Fibroblast of skin of scalp (primary cell): ENCODE results near the gene ALCAM.

Source experiments
- DNase-seq: peaks from one replicate; pipeline ENCODE4 v3.0.0-alpha.2; 2013

The ALCAM gene

DNA sequence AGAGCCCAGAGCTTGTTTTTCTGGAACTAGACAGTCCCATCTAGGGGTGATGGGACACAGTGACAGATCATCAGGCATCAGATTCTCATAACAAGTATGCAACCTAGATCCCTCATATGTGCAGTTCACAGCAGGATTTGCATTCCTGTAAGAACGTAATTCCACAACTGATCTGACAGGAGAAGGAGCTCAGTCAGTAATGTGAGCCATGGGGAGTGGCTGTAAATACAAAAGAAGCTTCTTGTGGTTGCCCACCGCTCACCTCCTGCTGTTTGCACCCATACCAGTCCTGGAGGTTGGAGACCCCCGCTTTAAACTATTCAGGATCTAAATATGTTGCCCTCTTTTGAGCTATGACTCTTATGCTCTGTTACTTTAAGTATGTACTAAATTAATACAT, 167.3 kb downstream of the ALCAM start:
- peak; percentile 88 for DNase-seq

DNA sequence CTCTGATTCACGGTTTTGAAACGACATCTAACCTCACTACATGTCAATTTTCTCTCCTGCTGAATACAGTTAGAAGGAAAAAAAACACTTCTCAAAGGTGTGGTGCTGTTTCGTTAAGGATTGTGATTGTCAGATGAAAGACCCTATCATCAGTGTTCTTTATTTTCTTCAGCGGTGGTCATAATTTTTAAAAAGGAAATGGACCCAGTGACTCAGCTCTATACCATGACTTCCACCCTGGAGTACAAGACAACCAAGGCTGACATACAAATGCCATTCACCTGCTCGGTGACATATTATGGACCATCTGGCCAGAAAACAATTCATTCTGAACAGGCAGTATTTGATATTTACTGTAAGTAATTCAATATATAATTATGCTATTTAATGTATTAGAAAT, 167.8 kb downstream of the ALCAM start:
- no peak for DNase-seq

DNA sequence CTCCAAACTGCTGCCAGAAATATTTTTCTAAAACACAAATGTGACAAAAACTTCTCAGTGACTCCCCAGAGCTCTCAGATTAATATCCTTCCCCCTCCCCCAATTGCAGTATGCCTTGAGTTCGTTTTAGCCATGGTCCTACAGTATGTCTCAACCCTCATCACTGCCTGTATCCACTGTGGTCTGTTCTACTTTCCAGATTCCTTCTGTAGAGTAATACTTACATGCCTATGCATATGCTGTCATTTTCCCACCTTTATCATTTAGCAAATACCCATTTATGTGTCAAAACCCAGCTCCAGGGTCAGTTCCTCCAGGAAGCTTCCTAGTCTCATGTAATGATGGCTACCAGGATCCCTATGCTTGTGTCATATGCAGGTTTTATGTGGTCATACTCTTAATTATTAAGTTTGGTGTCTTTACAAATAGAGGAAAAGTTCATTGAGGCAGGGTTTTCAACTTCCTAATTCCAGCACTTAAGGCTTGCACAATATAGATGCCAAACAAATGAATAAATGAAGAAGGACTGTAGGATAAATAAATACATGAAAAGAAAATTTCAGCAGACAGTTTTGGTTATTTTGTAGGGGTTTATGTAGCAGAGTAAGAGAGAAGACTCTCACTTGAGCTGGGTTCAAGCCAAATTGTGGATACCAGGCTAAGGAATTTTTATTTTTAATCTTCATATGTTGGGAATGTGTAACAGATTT, 170.8 kb downstream of the ALCAM start:
- DNase-seq = peak; percentile 58

DNA sequence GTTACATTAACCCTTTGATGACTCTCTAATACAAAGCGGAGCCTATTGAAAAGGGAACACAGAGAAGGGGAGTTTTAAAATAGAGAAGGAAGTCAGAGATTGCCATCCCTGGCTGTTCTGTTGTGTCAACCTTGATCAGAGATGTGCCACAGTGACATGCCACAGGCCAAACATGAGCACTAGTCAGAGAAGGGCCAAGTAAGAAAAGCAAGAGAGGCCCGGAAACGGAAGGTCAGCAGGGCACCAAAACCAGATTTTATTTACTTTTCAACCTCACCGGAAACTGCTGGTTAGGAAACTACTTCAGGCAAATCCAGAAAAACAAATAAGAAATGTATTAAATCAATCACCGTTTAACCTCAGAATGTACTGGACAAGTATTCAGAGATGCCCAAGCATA, 171.8 kb downstream of the ALCAM start:
- DNase-seq = no peak

DNA sequence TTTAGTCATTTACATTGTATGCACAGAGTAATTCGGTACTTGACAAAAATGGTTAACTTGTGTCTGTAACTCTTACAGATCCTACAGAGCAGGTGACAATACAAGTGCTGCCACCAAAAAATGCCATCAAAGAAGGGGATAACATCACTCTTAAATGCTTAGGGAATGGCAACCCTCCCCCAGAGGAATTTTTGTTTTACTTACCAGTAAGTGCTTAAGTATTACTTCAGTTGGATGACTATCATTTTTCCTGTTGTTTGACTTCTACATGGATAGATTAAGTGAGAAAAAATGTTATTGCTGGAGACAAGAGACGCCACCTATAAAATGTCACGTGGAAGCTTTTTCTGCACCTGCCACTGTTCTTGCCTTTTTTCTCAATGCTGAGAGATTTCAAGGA, 173.2 kb downstream of the ALCAM start:
- DNase-seq = peak; percentile 13

DNA sequence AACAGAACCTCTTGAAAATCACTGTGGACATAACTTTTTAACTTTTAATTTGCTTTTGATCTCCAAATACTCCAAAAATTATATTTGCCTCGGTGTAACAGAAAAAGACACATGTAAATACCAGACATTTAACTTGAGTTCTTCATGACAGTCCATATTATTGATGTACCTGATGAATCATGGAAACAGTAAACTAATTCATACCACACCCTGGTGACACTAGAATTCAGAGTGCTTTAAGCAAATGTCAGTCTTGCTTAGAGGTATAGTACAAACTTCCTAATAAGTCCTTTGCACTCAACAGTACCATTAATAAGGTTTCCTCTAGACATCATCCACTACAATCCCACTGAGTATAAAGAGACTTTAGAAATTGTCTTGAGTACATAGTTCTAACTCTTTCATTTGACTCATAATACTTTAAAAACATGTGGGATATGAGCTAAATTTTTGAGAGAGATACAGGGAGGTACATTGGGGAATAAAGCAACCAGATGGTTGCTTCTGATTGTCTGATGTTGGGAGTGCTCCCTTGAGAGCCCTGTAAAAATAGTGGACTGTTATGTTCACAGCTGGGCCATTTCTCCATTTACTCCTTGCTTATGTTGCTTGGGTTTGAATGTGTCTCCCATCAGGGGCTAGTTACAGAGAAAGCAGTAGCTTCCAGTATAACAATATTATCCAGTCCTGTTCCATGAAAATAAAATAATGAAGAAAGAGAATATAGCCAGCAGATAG, 175.7 kb downstream of the ALCAM start:
- DNase-seq = no peak

DNA sequence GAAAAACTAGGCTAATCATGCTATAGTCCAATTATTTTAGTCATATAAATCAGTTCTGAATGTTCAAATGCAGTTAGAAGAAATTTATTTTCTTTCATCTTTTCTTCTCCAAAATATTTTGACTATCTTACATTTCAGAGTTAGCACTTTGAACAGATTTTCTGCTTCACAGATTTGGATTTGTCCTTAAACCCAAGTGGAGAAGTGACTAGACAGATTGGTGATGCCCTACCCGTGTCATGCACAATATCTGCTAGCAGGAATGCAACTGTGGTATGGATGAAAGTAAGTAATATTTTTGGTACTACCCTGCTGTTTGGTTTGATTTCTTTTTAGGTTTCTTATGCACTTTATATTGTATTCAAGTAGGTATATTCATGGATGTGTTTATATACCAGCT, 178.3 kb downstream of the ALCAM start:
- DNase-seq = no peak

DNA sequence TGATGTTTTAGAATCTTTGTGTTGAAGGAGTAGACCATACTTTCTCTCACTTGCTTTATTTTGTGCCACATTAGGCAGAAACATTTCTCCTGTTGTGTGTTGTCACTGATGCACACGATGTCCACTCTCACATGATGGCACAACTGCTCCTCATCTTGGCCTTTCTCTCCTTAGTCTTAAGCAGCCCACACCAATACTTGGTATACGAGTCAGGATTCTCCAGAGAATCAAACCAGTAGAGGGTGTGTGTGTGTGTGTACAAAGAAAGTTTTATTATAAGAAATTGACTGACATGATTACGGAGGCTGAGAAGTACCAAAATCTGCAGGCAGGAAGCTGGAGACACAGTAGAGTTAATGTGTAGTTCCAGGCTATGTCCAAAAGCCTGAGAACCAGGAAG, 187.1 kb downstream of the ALCAM start:
- peak; percentile 54 for DNase-seq

DNA sequence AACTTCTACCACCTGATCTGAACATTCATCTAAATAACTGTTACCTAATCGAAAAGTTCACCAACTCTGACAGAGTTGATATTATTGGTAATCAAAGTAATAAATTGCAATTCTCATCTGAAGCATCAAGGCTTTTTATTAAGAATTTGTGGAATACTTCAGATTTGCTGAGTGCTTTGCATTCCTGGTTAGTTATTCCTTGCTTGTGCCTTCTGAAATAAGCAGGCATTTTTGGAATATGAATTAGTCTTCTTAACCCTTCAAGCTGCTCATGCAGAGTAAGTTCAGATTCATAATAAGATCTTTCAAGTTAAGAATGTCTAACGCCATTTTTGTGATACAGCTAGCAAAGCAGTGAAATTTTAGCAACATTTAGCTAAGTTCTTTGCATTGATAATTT, 188.5 kb downstream of the ALCAM start:
- peak; percentile 64 for DNase-seq

DNA sequence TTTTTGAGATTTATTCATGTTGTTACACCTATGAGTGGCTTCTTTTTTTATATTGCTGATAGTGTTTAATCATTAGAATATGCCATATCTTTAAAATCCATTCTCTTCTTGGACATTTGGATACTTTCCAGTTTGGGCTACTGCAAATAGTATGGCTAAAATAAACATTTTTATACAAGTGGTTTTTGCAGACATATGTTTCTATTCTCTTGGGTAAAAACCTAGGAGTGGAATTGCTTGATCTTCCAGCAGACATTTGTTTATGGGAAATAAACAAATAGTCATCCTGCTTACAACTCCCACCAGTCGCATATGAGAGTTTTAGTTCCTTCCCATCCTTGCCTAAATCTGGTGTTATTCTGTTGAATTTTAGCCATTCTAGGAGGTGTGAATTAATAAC, 193.1 kb downstream of the ALCAM start:
- DNase-seq = peak; percentile 25

DNA sequence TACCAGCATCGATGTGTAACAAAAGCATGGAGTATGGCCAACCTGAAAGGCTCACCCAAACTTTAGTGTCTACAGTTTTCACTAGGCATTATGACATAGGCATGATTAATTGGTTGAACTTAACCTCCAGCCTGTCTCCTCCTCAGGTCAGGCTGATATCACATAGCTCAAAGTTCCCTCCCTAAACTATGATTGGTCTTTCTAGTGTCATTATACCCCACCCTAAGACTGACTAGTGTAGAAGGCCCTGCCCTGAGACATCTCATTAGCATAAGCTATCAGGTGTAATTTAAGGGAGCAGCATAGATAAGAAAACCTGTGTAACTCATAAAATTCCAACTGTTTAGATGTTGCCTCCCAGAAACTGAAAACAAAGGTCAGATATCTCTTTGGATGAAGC, 195.2 kb downstream of the ALCAM start:
- no peak for DNase-seq

DNA sequence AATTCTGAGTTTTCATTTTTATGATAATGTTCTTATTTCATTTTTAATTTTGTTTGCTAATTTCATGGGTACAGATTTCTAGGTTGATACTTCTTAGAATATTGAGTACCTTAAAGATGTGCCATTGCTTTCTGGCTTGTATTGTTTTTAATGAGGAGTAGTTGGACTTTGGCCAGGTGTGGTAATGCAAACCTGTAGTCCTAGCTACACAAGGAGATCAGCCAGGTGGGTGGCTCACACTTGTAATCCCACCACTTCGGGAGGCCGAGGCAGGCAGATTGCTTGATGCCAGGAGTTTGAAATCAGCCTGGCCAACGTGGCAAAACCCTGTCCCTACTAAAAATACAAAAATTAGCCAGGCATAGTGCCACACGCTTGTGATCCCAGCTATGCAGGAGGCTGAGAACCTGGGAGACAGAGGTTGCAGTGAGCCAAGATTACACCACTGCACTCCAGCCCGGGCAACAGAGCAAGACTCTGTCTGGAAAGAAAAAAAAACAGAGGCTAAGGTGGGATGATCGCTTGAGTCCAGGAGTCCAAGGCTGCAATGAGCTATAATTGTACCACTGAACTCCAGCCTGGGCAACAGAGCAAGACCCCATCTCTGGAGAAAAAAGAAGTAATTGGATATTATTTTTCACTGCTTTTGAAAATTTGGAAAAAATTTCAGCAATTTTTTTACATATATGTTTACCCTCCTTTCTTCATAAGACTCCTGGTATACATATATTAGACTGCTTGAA, 198.0 kb downstream of the ALCAM start:
- DNase-seq = no peak

DNA sequence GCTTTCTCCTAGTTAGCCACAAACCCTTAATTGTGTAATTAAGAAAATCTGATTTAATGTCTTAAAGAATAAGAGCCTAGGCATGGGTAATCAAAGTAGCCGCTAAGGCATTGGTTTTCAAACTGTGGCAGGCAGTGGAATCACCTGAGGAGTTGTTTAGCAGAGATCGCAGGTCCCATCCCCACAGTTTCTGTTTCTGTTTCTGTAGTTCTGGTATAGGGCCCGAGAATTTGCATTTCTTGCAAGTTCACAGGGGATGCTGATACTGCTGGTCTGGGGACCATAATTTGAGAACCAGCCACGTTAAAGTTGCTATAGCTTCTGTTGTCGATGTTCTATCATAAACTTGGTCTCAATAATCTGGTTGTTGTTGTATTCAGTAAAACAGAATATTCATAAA, 204.3 kb downstream of the ALCAM start:
- no peak for DNase-seq

DNA sequence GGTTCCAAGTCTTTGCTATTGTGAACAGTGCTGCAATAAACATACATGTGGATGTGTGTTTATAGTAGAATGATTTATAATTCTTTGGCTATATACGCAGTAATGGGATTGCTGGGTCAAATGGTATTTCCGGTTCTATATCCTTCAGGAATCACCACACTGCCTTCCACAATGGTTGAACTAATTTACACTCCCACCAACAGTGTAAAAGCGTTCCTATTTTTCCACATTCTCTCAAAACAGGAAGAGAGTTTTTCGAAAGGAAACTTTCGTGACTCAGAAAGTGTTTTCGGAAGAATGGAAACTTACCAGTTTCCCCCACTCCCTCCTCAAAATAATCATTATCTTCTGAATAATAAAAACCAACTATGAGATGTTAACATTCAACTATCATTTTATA, 205.8 kb downstream of the ALCAM start:
- no peak for DNase-seq

DNA sequence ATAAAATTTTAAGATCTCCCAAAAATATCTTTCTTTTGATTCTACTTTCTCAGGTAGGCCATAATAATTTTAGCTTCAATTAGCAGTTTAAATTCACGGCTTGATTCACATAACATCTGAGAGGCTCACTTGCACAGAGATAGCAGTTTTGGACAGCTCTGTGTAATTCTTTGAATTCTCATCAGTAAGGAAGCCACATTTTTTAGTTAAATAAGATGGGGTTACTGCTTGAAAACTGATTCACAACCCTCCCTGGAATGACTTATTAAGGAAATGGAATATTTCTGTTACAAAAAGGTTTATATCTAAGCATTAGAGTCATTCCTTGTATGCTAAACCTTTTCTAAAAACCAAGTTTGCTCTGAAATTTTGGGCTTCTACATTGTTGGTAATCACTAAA, 212.7 kb downstream of the ALCAM start:
- peak; percentile 31 for DNase-seq

DNA sequence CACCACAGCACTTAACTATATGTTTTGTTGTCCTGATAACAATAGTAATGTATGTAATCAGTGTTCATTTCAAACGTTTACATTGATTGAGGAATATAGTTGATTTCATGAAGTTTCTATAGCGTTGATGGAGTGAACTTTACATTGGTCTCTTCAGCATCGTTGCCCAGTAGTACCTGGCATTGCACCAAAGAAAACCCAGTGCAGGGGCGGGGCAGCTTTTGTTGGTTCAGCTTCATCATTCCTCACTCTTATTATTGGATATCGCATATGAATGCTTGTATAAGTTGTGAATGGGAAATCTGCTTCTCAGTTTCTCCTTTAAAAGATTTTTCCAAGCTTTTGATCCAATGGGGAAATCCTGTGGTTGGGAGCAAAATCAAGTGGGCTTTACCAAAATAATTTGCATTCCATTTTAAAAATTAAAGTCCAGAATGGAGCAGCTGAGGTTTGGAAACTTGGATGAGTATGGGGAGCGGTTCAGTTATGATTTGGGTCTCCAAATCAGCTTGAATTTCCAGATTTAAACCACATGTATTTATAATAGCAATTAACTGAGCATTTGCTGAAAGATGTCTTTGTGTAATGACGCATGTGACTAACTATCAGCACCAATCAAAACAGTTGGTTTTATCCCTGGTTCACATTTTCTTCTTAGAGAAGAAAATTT, 213.7 kb downstream of the ALCAM start:
- DNase-seq = peak; percentile 47

DNA sequence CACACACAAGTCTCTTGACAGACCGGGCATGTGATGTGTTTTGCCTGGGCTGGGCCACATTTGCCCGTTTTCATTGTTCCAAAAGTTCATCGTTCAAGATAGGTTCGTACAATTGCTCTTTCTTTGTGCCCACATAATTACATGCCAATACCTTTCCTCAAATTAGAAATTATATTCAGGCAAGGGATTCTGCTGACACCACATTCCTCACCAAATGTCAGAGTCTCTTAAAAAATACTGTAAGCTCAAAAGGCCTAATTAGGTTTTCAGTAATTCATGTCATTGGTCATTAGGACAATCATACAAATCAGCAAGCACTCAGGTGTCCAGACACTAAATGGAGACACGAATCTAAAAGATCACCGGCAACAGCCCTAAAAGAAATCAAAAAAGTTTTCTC, 215.3 kb downstream of the ALCAM start:
- DNase-seq = no peak

DNA sequence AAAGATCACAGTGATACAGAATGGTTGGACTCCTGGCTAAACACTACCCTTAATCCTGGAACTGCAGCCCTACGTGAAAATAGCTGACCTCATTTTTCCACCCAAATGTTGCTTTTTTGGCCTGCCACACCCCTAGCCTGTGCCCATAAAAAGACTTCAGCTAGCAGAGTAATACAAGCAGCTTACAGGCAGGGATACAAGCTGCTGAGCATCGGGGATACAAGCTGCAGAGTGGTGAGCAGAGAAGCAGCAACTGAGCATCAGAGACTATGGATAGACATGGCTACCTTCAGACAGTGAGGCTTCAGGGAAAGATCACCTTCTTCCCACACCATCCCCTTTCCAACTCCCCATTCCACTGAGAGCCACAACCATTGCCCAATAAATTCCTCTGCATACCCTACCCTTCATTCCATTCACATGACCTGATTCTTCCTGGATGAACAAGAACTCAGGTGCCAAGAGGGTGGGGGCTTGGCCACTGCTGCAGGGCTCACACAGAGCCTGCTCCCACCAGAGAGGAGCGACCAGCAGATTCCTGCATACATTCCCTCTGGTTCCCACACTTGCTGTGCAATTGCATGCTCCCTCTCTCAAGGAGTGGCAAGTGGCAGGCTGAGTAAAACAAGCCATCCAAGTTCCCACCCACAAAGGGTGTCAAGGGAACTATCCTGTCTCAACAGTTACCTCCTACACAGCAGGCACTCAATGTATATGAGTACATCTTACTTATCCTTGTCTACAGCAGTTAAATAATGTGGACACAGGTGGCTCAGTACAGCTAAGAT, 217.5 kb downstream of the ALCAM start:
- DNase-seq = no peak

DNA sequence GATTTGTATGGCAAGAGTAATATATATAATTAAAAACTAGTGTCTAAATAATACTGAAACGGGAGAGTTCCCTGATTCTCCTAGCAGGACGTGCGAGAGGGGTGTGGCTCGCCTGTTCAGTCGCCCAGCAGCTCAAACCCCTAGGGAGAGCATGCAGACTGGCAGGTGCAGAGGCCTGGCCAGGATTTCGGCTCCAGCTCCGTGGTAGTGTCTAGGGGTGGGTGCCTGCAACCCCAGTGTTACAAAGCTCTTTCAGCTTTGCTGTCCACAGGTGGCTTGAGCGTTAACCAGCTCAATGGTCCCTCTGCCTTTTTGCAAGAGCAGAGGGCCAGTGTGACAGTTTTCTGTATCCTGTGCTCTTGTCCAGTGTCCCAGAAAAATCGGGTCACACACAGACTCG, 226.6 kb downstream of the ALCAM start:
- no peak for DNase-seq

DNA sequence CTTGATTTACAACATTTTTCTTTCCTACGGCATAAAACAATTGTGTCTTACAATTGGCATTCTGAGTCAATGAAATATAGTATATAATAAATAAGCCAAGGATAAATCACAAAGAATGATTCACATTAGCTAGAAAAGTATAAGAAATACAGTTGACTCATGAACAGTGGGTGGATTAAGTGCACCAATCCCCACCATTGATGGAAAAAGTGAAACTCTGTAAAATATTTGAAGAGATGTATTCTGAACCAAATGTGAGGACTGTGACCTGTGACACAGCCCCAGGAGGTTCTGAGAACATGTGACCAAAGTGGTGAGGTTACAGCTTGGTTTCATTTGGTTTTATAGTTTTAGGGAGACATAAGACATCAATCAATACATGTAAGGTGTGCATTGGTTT, 227.5 kb downstream of the ALCAM start:
- DNase-seq = peak; percentile 46

DNA sequence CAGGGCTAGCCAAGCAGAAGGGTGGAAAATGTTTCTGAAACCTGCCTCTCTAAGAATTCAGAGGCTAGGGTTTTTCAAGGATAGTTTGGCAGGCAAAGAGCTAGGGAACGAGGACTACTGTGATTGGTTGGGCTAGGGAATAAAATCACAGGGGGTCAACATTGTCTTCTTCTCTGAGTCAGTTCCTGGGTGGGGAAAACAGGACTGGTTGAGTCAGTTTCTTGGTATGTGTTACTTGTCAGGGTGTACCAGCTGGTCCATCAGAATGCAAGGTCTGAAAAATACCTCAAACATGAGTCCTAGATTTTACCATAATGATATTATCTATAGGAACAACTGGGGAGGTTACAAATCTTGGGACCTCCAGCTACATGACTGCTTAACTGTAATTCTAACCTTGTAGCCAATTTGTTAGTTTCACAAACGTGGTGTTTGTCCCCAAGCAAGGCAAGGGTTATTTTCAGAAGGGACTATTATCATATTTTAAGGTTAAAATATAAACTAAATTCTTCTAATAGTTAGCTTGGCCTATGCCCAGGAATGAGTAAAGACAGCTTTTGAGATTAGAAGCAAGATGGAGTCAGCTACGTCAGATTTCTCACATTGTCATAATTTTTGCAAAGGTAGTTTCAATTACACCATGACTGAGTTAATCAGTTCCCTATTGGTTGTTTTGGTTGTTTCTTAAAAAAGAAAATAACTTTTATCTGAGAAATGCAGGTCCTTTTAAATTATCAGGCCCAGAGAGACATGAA, 231.5 kb downstream of the ALCAM start:
- DNase-seq = peak; percentile 97

DNA sequence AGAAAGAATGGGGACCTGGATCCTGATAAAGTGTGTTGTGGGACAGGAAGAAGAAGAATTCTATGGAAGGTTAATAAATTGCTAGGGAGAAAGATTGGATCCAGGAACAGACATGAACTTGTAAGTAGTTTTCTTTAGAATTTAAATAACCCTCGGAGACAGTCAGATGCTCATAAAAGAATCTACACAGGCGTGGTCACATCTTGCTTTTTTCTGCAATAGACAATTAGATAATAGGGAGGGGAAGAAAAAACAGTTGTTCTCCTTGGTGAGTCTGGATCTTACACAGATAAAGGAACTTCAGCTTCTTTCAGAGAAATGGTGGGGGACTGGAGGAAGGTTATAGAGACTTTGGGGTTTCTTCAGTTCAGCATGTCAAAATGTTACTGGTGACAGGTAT, 232.6 kb downstream of the ALCAM start:
- DNase-seq = no peak
